Chondrocyte (in vitro differentiated cells): ENCODE results near the gene PADI4. TPM values are rescaled to one million over a fixed set of nuclear protein-coding genes. Genes with fewer than 3 reads are reported as not detected.

Experiments
- DNase-seq: peaks from one replicate; pipeline ENCODE4 v3.0.0; 2021; ENCODE audit warnings: mixed read lengths, low spot score
- H3K27ac Mint-ChIP-seq: one replicate; pipeline ENCODE4 v1.8.0; 2021; ENCODE audit warnings: mild to moderate bottlenecking, moderate library complexity, mixed read lengths; ENCODE audit not compliant: unreplicated experiment
- H3K27me3 Mint-ChIP-seq: 2 replicates; pipeline ENCODE4 v1.8.0; 2021; ENCODE audit warnings: low read depth, mixed read lengths
- H3K36me3 Mint-ChIP-seq: 2 replicates; pipeline ENCODE4 v1.8.0; 2021; ENCODE audit warnings: low read depth, mixed read lengths
- H3K4me1 Mint-ChIP-seq: 2 replicates; pipeline ENCODE4 v1.8.0; 2021; ENCODE audit warnings: low read depth, mild to moderate bottlenecking, mixed read lengths
- H3K4me3 Mint-ChIP-seq: one replicate; pipeline ENCODE4 v1.8.0; 2021; ENCODE audit warnings: mild to moderate bottlenecking, moderate library complexity, mixed read lengths; ENCODE audit not compliant: unreplicated experiment
- H3K9me3 Mint-ChIP-seq: 2 replicates; pipeline ENCODE4 v1.8.0; 2021; ENCODE audit warnings: low read depth, mixed read lengths
- CTCF ChIP-seq: fragments of 200-600 bp; sonication (generic); IDR thresholded peaks from 2 replicates; pipeline ENCODE4 v1.5.0; 2021; ENCODE audit warnings: antibody characterized with exemption, mild to moderate bottlenecking, moderate library complexity
- long read RNA-seq: library from polyadenylated mRNA; stranded (forward); transcript quantifications from one replicate; pipeline ENCODE4 v2.0.0, GENCODE V29; 2021
- total RNA-seq: library from RNA; stranded (reverse); gene quantifications from 3 replicates; pipeline ENCODE4 v1.2.1, GENCODE V29; 2021

The PADI4 gene, protein sequence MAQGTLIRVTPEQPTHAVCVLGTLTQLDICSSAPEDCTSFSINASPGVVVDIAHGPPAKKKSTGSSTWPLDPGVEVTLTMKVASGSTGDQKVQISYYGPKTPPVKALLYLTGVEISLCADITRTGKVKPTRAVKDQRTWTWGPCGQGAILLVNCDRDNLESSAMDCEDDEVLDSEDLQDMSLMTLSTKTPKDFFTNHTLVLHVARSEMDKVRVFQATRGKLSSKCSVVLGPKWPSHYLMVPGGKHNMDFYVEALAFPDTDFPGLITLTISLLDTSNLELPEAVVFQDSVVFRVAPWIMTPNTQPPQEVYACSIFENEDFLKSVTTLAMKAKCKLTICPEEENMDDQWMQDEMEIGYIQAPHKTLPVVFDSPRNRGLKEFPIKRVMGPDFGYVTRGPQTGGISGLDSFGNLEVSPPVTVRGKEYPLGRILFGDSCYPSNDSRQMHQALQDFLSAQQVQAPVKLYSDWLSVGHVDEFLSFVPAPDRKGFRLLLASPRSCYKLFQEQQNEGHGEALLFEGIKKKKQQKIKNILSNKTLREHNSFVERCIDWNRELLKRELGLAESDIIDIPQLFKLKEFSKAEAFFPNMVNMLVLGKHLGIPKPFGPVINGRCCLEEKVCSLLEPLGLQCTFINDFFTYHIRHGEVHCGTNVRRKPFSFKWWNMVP
- 0.60 TPM in 1 of 3 replicates, not detected in the others for total RNA-seq
- long read RNA-seq = 0 reads

DNA sequence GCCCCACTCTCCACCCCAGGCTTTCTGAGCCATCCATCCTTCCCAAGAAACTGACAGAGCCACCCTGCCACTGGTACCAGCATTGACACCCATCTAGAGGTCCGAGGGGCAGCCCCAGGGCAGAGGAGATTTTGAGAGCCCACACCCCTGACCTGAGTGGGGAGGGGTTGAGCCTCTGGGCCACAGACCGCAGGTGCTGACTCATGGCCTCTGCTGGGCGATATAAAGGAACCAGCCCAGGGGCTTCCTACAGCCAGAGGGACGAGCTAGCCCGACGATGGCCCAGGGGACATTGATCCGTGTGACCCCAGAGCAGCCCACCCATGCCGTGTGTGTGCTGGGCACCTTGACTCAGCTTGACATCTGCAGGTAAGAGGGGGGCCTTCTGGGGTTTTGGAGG, at the start of gene PADI4:
Gene PADI4 (plus strand): TSS at position 252 of the 400 bp plus-strand sequence. CDS start 26 bp downstream, at position 278.
- no peak for TF ChIP-seq CTCF
- Mint-ChIP-seq H3K9me3 (peaks cover under 1% of the 10 kb centered on the region), H3K27ac (no peak within 1 kb of the TSS), H3K36me3 (no peaks in the 10 kb centered on the region), H3K4me1 (peaks cover 16% of the 10 kb centered on the region), H3K27me3 (no peaks in the 10 kb centered on the region), H3K4me3 (no peak within 1 kb of the TSS)
- DNase-seq = no peak

DNA sequence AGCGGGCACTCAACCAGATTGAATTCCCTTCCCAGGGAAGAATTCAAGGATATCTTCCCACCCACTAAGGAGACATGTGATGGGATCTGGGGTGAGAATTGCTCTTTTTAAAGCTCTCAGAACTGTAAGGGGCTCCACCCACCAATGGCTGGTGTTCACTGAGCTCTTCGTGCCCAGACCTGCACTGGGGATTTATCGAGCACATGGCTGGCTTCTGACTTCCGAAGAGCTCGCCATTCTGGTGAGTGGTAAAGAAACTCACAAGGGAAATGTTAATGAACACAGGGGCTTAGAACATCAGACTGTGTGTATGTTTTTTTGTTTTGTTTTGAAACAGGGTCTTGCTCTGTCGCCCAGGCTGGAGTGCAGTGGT, 49.3 kb upstream of the PADI4 start:
- Mint-ChIP-seq H3K4me1 (no peaks in the 10 kb centered on the region), H3K27me3 (peaks cover 9% of the 10 kb centered on the region), H3K4me3 (no peak overlapping the region), H3K27ac (no peak overlapping the region), H3K36me3 (peaks cover 1% of the 10 kb centered on the region), H3K9me3 (peaks cover 6% of the 10 kb centered on the region)
- TF ChIP-seq CTCF = no peak
- no peak for DNase-seq

DNA sequence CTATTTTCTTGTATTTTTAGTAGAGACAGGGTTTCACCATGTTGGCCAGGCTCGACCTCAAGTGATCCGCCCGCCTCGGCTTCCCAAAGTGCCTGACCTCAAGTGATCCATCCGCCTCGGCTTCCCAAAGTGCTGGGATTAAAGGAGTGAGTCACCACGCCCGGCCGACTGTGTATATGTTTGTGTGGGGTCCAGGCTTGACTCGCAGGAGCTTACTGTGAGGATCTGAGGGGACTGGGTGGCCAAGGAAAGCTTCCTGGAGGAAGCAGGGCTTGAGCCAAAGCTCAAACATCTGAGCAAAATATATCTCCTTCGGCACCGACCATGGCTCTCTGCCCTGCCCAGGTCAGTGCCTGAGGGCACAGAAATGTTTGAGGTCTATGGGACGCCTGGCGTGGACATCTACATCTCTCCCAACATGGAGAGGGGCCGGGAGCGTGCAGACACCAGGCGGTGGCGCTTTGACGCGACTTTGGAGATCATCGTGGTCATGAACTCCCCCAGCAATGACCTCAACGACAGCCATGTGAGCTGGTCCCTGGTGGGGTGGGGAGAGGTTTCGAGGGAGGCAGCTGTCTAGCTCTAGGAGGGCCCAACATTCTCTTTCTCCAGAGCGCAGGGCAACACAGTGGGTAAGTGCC, 48.6 kb upstream of the PADI4 start:
- DNase-seq = no peak
- TF ChIP-seq CTCF = no peak
- H3K9me3 Mint-ChIP-seq = peaks cover 6% of the 10 kb centered on the region
- no peak overlapping the region for H3K27ac Mint-ChIP-seq
- H3K27me3 Mint-ChIP-seq = peaks cover 9% of the 10 kb centered on the region
- no peak overlapping the region for H3K4me3 Mint-ChIP-seq
- H3K36me3 Mint-ChIP-seq = peaks cover 1% of the 10 kb centered on the region
- H3K4me1 Mint-ChIP-seq = no peaks in the 10 kb centered on the region

GRCh38 chr1:17260264-17260663, 47.7 kb upstream of the PADI4 start:
- Mint-ChIP-seq H3K4me3 (no peak overlapping the region), H3K27ac (no peak overlapping the region), H3K9me3 (peaks cover 6% of the 10 kb centered on the region), H3K4me1 (no peaks in the 10 kb centered on the region), H3K36me3 (peaks cover 1% of the 10 kb centered on the region), H3K27me3 (peaks cover 9% of the 10 kb centered on the region)
- no peak for DNase-seq
- no peak for TF ChIP-seq CTCF

DNA sequence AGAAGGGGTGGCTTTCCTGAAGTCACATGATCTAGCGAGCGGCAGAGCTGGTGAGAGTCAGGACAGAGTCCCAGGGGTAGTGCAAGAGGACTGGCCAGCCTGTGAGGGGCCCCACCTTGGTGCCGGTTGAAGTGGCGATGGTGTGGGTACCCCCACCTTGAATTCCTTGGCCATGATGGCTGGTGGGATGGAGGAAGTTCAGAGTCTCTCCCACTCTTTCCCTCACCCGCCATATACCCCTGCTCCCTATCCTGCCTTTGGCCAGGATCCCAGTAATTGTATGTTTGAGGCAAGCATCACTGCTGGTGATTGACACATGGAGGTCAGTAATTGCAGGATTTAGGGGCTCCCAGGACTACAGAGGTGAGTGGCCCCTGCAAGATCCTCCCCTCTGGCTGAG, 47.3 kb upstream of the PADI4 start:
- TF ChIP-seq CTCF = no peak
- no peak overlapping the region for H3K4me3 Mint-ChIP-seq
- H3K36me3 Mint-ChIP-seq = peaks cover 1% of the 10 kb centered on the region
- H3K4me1 Mint-ChIP-seq = no peaks in the 10 kb centered on the region
- peaks cover 6% of the 10 kb centered on the region for H3K27me3 Mint-ChIP-seq
- DNase-seq = no peak
- H3K9me3 Mint-ChIP-seq = peaks cover 6% of the 10 kb centered on the region
- no peak overlapping the region for H3K27ac Mint-ChIP-seq
